Kidney tubule cell (primary cell): Measurements from ENCODE around the gene ERP29.
A peak's percentile ranks its signal among the peaks of the same experiment; 100 is the strongest.
"Not testable (repeated sequence)": the region's sequence is repeated elsewhere in the genome, so short reads cannot be mapped to it uniquely, and the experiment has no call there.

Source experiments
- DNase-seq: peaks from one replicate; pipeline ENCODE4 v3.0.0-alpha.2; 2018; ENCODE audit warnings: low spot score

Gene ERP29

DNA sequence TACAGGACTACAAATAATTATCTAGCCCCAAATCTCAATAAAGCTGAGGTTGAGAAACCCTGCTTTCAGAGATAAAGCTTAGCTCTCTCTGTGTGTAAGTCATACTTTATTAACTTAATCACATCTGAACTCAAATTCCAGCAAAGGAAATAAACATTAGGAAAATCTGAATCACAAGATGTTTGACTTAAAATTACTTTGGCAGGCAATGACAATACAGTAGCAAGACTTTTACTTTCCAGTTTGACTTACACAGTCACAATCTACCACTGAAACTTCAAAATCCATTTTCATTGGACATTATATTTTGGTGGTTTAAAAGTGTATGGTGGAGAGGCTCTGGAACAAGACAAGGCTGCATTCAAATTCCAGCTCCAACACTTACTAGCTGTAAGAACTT, 11.7 kb upstream of the ERP29 start:
- DNase-seq = no peak

DNA sequence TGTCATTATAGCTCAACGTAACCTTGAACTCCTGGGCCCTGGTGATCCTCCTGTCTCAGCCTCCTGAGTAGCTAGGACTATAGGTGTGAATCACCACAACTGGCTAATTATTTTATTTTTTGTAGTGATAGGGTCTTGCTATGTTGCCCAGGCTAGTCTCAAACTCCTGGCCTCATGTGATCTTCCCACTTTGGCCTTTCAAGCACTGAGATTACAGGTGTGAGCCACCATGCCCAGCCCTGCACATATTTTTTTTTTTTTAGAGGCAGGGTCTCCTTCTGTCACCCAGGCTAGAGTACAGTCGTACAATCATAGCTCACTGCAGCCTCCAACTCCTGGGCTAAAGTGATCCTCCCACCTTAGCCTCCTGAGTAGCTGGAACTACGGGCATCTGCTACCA, 9.2 kb upstream of the ERP29 start:
- no peak for DNase-seq

DNA sequence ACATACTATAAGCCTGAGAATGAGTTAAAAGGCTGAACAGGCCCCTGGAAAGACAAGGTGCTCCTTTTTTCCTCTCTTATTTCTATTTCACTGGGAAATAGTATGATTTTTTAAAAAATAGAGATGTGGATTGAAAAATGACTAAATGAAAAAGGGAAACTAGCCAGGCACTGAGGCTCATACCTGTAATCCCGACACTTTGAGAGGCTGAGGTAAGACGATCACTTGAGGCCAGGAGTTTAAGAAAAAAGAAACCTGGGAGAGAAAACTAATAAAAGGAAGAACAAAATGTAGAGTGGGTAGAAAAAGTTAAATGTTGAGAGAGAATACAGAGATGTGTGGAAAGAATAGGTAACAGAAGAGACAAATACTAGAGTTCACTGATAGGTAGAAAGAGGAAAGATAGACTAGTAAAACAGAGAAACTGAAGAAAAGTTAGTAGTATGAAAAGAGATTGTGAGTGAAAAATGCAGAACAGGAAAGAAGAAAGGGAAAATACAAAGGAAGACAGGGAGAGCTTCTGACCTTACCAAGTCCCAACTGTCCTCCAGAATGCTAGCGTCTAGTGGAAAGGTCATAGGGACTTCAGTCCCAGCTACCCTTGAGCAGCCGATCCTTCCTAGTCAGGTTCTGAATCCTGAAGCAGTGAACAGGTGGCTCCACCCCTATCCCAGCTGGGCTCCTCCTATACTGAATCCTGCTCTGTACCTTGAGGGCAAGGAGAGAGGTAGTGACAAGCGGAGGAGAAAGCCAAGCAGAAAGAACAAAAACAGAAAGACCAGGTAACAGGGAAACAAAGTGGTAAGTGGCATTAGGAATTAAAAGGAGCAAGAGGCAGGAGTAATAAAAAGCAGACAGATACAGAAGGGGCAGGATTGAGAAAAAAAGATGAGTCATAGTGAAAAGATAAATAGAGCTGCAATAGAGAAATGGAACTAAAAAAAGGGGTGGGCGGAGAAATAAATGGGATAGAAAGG, 7.5 kb upstream of the ERP29 start:
- peak; percentile 55 for DNase-seq

DNA sequence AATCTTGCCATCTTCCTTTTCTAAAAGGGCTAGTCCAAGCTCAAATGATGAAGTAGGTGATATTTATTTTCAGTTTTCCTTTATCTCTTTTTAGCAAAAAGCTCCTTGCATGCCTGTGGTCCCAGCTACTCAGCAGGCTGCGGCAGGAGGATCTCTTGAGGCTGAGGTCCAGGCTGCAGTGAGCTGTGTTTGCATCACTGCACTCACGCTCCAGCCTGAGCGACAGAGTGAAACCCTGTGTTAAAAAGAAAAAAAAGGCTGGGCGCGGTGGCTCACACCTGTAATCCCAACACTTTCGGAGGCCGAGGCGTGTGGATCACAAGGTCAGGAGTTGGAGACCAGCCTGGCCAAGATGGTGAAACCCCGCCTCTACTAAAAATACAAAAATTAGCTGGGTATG, 5.3 kb upstream of the ERP29 start:
- DNase-seq = peak; percentile 43

DNA sequence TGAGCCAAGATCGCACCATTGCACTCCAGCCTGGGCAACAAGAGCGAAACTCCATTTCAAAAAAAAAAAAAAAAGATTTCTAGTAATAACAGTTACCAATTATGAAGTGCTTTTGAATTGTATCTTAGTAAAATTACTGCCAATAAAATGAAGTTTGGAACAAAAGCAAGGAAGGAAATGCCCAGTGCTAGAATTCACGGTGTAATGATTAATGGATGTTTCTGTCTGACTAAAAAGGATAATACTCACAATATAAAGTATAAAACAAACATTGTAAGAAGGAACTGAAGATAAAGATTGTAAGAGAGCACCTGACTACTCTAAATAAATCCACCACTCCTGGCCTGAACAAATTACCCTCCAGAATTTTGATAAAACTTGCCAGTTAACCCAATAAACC, 4.3 kb upstream of the ERP29 start:
- DNase-seq = no peak

DNA sequence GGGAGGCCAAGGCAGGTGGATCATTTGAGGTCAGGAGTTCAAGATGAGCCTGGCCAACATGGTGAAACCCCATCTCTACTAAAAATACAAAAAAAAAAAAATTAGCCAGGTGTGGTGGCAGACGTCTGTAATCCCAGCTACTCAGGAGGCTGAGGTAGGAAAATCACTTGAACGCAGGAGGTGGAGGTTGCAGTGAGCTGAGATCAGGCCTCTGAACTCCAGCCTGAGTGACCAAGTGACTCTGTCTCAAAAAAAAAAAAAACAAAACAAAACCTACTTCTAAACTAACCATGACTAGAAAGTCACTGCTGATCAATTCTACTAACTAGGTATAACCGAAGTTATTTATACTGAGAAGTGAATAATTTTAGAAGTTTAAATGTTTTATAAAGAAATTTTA, 3.6 kb upstream of the ERP29 start:
- DNase-seq = not testable (repeated sequence)

DNA sequence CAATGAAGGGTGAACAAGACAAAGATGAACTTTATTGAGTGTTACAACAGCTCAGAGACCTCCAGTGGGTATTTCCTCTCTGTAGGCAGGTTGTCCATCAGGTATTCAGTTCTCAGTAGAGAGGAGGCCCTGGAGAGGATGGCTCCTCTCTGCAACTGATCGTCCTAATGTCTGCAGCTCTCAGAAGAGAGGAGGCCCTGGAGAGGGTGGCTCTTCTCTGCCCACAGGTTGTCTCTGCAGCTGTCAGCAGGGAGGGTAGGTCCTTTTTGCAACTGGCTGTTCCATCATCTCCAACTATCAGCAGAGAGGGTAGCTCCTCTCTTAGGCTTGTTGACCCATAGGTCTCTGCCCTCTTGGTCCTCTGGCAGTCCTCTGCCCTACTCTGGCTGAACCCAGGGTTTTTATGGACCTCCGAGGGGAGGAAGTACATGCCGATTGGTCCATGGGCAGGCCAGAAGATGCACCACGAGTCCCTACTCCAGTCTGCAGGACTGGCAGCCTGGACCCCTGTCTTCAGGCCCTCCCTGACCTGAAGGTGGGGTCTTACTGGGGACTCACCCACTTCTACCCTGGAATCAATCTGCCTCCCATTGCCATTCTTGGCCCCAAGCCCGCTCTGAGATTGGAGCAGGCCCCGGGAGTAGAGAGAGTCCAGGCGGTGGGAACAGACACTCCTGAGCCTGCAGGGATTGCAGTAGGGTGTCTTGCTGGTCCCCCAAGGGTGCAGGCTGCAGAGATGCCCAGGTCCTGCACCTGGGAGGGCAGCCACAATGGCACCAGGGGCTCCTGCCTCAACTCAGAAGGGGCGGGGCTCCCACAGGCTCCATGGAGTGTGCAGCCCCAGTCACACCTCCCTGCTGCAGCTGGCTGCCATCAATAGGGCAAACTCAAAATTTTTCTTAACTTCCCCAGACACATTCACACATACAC, 2.5 kb upstream of the ERP29 start:
- no peak for DNase-seq

DNA sequence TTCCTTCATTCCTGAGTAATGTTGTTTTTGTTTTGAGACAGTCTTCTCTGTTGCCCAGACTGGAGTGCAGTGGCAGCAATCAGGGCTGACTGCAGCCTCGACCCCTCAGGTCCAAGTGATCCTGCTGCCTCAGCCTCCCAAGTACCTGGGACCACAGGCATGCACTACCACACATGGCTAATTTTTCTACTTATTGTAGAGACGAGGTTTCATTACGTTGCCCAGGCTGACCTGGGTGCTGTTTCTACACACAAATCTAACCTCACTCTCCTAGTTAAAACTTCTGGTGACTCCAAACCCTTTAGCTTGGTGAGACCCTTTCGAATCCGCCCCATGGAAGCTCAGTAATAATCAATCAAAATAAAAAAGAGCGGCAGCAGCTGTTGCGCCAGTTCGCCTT, 1.5 kb upstream of the ERP29 start:
- DNase-seq = no peak

DNA sequence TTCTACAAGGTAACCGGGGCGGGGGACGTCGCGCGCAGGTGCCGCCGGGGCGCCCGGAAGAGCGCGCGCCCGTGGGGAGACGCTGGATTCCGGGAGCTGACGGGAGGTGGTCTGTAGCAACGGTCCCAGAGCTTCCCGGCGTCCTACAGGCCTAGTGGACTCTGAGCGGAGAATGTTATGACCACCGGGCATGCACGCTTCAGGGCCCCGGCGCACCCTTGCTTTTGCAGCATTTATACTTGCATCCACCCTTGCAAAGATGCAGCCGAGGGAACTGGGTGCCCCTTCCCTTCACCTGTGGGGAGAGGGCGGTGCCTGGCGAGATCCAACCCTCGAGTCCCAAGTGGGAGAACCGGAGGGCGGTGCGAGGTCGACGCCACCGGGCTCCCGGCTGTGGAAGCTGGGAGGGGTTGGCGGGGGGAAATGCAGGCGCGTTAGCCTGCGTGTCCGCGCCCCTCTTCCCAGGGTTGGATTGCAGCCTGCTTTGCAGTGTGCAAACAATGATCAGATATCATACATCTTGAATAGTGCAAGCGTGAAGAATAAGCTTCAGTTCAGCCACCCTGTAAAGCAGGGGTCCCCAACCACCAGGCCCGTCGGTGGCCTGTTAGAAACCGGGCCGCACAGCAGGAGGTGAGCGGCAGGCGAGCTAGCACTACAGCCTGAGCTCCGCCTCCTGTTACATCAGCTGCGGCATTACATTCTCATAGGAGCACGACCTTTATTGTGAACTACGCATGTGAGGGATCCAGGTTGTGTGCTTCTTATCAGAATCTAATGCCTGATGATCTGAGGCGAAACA, 576 bp downstream of the ERP29 start:
- DNase-seq = peak; percentile 80

DNA sequence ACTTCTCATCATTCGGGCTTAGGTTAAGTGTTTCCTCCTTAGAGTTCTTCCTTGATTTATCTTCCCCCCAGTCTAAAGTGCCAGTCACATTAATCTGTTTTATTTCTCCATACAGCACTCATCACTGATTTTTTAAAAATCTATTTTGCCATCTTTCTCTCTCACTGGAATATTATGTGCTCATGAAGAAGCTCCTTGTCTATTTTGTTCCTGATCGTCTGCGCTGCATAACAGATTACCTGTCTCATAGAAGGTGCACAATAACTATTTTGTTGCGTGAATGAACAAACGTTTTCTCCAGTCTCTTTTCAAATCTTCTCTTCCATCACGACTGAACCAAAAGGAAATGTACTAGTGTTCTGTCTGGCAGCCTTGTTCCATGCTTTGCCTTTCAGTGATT, 2.7 kb downstream of the ERP29 start:
- no peak for DNase-seq

DNA sequence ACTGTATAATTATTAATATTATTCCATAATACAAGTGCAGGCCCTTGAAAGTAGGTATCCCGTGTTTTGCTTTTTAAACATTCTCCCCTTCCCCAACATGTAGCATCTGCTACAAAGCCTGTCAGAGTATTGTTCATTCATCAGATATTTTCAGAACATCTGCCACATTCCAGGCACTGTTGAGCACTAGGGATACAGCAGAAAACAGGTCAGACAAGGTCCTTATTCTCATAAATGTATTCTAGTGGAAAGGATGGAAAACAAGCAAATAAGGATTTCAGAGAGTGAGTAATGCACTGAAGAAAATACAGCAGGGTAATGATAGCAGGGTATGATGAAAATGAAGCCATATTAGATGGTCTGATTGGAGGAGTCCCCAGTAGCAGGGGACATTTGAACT, 3.8 kb downstream of the ERP29 start:
- DNase-seq = no peak

DNA sequence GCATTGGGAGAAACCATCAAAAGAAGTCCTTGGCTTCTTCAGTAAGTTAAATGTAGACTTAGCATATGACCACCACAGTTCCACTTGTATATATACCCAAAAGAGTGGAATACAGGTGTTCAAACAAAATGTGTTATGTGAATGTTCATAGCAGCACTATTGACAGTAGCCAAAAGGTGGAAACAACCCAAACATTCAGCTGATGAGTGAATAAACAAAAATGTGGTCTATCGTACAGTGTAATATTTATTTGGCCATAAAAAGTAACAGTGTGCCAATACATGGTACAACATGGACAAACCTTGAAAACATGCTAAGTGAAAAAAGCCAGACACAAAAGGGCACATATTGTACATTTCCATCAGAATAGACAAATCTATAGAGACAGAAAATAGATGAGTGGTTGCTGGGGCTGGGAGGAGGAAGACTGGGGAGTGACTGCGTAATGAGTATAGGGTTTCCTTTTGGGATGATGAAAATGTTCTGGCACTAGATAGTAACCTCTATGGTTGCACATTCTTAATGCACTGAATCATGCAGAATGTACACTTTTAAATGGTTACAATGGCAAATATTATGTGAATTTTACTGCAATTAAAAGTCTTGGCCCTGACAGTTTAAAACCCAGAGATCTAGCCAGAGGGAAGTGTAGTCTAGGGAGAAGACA, 5.5 kb downstream of the ERP29 start:
- no peak for DNase-seq

DNA sequence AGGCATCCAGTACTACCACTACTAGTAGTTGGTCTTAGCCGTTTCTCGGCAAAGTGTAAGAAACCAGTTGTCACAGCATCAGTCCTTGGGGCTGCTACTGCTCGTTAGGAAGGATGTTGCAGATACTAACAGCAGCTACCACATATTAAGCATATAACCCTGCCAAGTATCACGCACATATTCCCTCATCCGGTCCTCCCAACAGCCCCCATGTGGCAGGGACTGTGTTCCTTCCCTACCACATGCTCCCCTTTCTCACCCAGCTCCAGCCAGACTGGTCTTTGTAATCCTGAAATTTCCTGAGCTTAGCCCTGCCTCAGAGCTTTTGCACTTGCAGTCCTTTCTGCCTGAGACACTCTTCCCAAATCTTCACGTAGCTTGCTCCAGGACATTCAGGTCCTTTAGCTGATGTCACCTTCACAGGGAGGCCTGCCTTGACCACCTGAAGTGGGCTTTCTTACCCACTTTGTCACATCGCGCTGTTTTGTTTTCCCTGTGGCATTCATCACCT, 7.8 kb downstream of the ERP29 start:
- no peak for DNase-seq

DNA sequence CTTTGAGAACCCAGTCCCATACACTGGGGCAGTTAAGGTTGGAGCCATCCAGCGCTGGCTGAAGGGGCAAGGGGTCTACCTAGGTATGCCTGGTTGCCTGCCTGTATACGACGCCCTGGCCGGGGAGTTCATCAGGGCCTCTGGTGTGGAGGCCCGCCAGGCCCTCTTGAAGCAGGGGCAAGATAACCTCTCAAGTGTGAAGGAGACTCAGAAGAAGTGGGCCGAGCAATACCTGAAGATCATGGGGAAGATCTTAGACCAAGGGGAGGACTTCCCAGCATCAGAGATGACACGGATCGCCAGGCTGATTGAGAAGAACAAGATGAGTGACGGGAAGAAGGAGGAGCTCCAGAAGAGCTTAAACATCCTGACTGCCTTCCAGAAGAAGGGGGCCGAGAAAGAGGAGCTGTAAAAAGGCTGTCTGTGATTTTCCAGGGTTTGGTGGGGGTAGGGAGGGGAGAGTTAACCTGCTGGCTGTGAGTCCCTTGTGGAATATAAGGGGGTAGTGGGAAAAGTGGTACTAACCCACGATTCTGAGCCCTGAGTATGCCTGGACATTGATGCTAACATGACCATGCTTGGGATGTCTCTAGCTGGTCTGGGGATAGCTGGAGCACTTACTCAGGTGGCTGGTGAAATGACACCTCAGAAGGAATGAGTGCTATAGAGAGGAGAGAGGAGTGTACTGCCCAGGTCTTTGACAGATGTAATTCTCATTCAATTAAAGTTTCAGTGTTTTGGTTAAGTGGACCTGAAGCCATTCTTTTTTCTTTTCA, 9.2 kb downstream of the ERP29 start:
- DNase-seq = no peak

DNA sequence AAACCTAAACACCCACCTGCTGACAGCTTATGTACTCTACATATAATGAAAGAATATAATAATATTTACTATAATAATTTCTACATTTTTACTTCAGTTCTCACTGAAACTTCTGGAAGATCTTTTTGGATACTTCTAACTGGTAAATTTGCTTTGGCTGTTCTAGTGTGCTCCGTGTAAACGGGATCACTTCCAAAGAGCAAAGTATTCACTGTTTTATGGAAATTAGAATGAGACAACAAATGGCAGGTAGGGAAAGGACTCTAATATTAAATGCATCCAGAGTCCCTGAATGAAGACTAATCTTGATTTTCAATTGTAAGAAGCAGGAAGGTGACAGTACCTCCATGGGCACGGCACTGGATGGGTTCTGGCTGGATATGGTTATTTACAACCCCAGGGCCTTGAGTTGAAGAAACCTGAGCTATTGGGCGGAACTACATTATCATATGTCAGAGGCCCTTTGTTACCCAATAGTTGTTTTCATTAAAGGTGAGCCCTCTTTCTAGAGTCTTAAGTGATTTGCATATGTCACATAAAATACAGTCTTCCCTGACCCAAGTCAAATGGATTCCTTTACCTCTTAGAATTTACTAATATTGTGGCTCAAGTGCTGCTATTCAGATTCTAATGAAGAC, 10.7 kb downstream of the ERP29 start:
- no peak for DNase-seq

DNA sequence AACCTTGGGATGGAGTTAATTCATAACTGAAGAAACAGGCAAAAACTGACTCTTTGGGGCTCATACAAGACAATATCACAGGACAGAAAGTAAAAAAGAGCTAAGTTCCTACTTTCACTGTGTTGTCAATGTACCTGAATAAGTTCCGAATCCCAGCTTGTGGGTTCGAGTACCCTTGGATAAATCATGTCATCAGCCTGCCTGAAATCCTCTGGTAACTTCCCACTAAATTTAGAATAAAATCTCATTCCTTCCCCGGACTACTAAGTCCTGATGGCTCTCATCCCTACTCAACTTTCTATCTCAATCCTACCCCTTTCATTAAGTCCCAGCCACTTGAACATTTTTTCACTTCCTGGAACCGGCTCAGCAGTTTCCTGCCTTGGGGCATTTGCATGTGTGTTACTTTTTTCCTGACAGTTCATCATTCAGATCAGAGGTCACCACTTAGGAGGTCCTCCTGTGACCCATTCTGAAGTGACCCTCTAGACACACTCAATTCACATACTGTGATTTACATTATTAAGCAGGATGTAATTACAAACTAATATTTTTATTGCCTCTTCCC, 12.7 kb downstream of the ERP29 start:
- DNase-seq = no peak

DNA sequence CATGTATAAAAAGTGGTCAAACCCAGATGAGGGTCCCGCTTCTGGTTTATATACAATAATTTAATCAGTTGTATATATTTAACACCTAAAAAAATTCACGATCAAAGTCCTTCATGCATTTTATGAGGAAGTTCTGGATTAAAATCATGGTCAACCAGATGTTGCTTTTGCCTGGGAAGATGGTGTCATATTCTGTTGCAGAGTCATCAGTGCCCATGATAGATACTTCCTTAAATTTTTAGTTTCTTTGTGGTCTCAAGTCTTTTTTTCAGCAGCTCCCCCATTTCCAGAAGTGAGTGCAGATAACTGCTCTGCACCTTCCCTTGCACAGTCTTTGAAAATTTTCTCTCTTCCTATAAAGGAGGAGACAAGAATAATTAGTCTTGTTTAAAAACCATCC, 16.1 kb downstream of the ERP29 start:
- no peak for DNase-seq

DNA sequence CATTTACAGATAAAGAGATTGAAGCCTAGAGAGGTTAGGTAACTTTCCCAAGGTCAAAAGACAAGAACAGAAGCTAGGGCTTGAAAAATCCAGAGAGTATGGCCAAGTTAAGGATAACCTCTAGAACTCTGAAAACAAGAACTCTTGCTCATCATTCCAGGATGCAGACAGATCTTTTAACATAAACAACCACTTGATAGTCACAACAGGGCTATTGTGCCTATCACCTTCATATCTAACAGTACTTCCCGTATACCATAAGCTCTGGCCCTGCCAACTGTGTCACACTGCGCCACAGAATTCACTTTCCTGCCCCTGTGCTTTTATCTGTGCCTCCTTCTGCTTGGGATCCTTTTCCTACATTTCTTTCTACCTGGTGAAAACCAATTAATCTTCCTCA, 18.2 kb downstream of the ERP29 start:
- no peak for DNase-seq

DNA sequence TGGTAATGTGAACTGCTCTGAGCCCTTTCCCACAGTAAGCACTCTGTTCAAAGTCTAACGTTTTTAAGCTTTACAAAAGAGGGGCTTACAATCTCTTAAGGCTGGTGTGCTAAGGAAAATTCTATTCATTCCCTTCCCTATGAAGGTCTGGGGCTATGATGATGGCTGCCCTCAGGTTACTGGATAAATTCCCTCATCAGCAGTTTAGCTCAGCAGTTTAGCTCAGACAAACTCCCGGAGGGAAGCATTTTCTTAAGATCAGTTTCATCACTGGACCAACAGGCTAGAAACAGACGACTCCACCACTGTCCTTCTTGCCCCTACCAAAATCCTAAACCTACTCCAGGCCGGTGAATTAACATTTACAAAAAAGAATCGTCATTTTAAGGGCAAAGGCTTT, 19.1 kb downstream of the ERP29 start:
- DNase-seq = no peak
